GM18951 (cell line): ENCODE measurements around the gene MBNL1.
"Not testable (repeated sequence)": the region's sequence is repeated elsewhere in the genome, so short reads cannot be mapped to it uniquely, and the experiment has no call there.

Experiments
- POLR2A ChIP-seq: IDR thresholded peaks from 4 replicates; pipeline ENCODE4 v1.6.1; 2011; ENCODE audit warnings: mild to moderate bottlenecking; ENCODE audit not compliant: insufficient read length, insufficient read depth; ENCODE audit errors: extremely low read depth
- in situ Hi-C: fragments of 300-500 bp; cut with MboI; formaldehyde crosslinking; loops from one replicate; pipeline ENCODE4 v1.12.0; 2022; ENCODE audit warnings: low sequenced_read_pairs, mixed read lengths, inconsistent platforms; ENCODE audit not compliant: unreplicated experiment

MBNL1 gene

GRCh38 chr3:152382312-152383135 lies 113.8 kb downstream of the MBNL1 start:
- in situ Hi-C loops: no loop called here
- no peak for TF ChIP-seq POLR2A

GRCh38 chr3:152383136-152383606 lies 114.4 kb downstream of the MBNL1 start:
- TF ChIP-seq POLR2A: no peak
- in situ Hi-C loops: no loop called here

DNA sequence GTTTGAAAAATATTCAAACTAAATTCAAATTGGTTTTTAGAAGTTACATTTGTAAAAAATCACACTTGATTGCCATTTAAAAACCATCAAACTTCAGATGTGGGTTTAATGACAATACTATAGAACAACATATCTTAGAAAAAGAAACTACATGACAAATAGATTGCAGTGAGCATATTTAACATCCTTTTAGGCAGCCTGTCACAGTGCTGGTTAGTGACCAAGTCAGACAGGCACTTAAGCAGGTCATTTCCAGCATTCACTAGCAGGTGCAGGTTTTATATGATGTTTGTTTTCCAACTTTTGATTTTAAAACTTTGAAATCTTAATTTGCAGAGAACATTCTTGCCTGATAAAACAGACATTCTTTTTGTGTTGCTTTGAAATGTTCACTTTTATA lies 115.7 kb downstream of the MBNL1 start:
- in situ Hi-C loops: no loop called here
- no peak for TF ChIP-seq POLR2A

GRCh38 chr3:152385761-152386160 lies 117.0 kb downstream of the MBNL1 start:
- no peak for TF ChIP-seq POLR2A
- in situ Hi-C loops: no loop called here

GRCh38 chr3:152386208-152386607 lies 117.5 kb downstream of the MBNL1 start:
- in situ Hi-C loops: no loop called here
- no peak for TF ChIP-seq POLR2A

DNA sequence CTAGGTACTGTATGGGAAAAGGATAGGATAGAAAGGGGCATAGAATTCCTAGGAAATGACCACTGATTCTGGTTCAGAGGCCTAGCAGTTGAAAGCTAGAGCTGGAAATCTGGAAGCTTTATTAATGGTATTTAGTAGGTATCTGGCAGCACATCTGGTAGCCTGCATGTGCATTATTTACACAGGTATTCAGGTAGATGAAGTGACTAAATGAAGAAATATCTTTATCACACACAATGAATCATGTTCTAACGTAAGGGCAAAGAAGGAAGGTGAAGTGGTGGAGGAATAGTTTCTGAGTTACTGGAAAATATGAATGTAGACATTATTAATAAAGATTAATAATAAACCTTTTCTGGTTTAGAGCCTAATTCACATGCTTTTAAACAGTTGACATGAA lies 119.9 kb downstream of the MBNL1 start:
- TF ChIP-seq POLR2A: no peak
- in situ Hi-C loops: no loop called here

DNA sequence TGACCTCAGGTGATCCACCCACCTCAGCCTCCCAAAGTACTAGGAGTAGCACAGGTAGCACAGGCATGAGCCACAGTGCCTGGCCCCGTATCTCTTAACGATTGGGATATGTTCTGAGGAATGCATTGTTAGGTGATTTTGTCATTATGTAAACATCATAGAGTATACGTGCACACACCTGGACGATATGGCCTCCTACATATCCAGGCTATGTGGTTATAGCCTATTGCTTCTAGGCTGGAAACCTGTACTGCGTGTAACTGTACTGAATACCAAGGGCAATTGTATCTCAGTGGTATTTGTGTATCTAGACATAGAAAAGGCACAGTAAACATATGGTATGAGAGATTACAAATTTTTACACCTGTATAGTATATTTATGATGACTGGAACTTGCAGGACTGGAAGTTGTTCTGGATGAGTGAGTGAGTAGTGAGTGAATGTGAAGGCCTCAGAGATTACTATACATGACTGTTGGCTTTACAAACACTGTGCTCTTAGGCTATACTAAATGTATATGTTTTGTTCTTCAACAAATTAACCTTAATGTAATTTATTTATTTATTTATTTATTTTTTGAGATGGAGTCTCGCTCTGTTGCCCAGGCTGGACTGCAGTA lies 120.7 kb downstream of the MBNL1 start:
- in situ Hi-C loops: no loop called here
- TF ChIP-seq POLR2A: no peak

DNA sequence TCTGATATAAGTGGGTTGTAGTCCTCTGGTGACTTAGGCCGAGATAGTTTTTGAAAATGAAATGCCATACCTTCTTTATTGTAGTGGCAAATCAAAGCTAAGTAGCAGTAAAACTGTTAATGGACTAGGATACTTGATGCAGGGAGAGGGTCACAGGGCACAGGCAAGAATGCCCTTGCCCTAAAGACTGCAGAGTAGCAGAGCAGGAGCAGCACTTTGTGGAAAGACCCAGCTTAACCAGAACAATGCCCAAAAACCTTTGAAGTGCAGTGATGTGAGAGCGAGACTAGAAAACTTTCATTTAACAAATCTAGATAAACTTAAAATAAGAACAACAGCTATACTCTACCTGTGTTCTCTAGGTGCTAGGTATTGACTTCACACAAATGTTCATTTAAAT lies 121.9 kb downstream of the MBNL1 start:
- in situ Hi-C loops: no loop called here
- TF ChIP-seq POLR2A: no peak

- in situ Hi-C loops: no loop called here
- TF ChIP-seq POLR2A: no peak
Measured at GRCh38 chr3:152391671-152392070, 122.9 kb downstream of the MBNL1 start.

DNA sequence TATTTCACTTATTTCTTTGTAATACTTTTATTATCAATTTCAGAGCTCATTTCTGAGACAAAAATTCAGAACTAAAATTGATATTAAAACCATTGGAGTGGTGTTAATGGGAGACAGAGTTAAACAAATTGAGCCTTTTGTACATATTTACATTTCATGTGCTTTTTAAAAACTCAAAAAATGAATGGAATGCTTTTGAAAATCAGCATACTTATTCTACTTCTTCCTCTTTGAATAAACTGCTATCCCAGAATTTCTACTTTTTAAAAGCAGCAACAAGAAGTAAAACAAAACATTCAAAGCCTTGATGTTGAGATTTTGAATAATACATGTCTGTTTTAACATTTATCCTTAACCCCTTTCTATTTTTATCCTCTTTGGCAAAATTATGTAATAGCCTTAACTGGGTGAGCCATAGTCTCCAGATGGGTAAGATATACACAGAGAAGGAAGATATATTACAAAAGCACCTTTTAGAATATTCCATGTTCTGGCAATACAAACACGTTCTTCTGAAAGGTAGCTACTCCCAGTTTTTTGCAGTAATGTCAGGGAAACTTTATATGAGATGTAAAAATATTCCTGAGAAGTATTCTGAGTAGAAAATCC lies 123.6 kb downstream of the MBNL1 start:
- no peak for TF ChIP-seq POLR2A
- in situ Hi-C loops: no loop called here

DNA sequence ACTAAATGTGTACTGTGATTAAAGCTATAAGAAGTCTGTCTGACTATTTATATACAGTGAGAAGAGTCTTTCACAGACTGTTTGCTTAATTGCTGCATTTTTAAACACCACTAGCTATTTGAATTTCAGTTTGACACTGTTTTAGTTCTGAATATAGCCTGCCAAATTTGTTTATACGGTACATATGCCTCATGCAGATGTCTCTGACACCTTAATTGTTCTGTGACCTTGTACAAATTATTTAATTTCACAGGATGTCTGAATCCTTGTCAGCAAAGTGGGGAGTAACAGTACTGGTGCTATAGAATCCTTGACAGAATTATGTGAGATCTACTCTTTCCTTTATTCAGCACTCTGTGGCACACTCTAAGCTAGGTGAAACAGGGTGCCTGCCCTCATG lies 125.5 kb downstream of the MBNL1 start:
- no peak for TF ChIP-seq POLR2A
- in situ Hi-C loops: no loop called here

GRCh38 chr3:152395764-152396163 lies 127.0 kb downstream of the MBNL1 start:
- in situ Hi-C loops: no loop called here
- TF ChIP-seq POLR2A: no peak

DNA sequence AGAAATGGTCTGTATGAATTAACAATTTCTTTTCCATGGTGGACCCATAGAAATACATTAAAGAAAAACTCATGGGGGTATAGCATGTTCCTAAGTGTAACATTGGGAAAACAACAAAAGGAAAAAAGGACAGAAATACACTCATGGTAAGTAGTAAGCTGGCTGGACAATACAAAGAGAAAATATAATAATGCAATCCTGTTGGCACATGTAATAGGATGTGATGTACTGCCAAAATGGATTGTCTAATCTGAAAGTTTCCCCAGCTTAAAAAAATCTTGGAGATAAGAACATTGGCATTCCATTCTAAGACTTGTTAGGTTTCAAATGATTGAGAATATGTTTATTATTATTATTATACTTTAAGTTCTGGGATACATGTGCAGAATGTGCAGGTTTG lies 128.1 kb downstream of the MBNL1 start:
- in situ Hi-C loops: no loop called here
- no peak for TF ChIP-seq POLR2A

DNA sequence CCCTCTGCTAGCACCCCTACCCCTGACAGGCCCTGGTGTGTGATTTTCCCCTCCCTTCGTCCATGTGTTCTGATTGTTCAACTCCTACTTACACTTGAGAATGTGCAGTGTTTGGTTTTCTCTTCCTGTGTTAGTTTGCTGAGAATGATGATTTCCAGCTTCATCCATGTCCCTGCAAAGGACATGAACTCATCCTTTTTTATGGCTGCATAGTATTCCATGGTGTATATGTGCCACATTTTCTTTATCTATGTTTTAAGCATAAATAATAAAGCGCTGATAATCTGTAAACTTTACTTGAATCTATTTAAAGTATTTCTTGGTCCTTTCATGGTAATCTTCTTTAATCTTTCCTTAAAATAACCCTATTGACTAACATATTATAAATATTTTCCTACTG lies 128.6 kb downstream of the MBNL1 start:
- in situ Hi-C loops: not testable (repeated sequence)
